ENCODE data around the gene SURF2.
"Not testable (repeated sequence)": the region's sequence is repeated elsewhere in the genome, so short reads cannot be mapped to it uniquely, and the experiment has no call there.

The SURF2 gene

DNA sequence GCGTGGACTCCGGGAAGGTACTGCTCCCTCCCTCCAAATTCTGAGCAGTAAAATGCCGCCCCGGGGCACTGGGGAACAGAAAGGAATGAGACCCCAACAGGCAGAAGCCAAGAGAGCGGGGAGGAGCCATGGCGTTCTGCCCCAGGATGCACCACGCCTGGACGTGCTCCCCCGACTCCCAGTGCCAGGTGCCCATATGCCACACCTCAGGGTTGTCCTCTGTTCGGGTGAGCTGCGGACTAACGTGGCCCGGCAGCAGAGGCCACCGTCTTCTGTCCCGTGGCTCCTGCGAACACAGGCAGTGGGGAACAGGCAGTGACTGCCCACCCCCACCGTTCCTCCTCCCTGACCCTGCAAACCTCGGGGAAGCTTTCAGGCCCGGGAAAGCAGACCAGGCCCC, 25.1 kb upstream of the SURF2 start:
- no peaks in the 10 kb centered on the region for H3K27me3 Mint-ChIP-seq
- intact Hi-C loops (cut with micrococcal nuclease) = no loop called here
- H3K36me3 Mint-ChIP-seq (ENCODE audit: low read depth) = peaks cover 71% of the 10 kb centered on the region
- no peak overlapping the region for H3K4me3 Mint-ChIP-seq
- no peak overlapping the region for H3K27ac Mint-ChIP-seq
- H3K9me3 Mint-ChIP-seq = no peaks in the 10 kb centered on the region
- H3K4me1 Mint-ChIP-seq (ENCODE audit: low read depth) = peaks cover 61% of the 10 kb centered on the region

GRCh38 chr9:133331641-133332380, 24.5 kb upstream of the SURF2 start:
- H3K36me3 Mint-ChIP-seq (ENCODE audit: low read depth) = peaks cover 74% of the 10 kb centered on the region
- H3K4me3 Mint-ChIP-seq = no peak overlapping the region
- intact Hi-C loops (cut with micrococcal nuclease) = no loop called here
- peak overlapping the region; percentile 5 for H3K27ac Mint-ChIP-seq
- no peaks in the 10 kb centered on the region for H3K9me3 Mint-ChIP-seq
- H3K27me3 Mint-ChIP-seq = no peaks in the 10 kb centered on the region
- peaks cover 67% of the 10 kb centered on the region for H3K4me1 Mint-ChIP-seq (ENCODE audit: low read depth)

GRCh38 chr9:133332381-133332730, 24.0 kb upstream of the SURF2 start:
- Mint-ChIP-seq H3K9me3 (no peaks in the 10 kb centered on the region), H3K4me3 (no peak overlapping the region), H3K27me3 (no peaks in the 10 kb centered on the region), H3K27ac (peak overlapping the region; percentile 5), H3K36me3 (ENCODE audit: low read depth) (peaks cover 74% of the 10 kb centered on the region), H3K4me1 (ENCODE audit: low read depth) (peaks cover 72% of the 10 kb centered on the region)
- intact Hi-C loops (cut with micrococcal nuclease) = no loop called here

DNA sequence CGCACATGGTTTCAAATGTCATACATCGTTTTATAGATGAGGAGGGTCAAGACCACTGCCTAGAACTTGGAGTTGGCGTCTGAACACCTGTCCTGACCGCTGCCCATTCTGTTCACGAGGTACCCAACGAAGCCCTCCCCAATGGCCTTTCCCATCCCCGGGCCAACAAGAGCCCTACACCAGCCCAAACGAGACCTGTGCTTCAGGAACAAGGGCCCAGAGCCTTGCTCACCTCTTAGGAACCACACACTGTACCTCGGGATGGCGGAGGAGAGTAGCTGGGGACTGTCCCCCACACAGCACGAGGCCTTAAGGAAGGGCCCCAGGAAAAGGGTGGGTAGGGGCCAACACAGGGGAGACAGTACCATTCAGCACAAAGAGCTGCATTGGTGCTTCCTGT, 23.3 kb upstream of the SURF2 start:
- intact Hi-C loops (cut with micrococcal nuclease) = no loop called here
- Mint-ChIP-seq H3K4me1 (ENCODE audit: low read depth) (peaks cover 78% of the 10 kb centered on the region), H3K27ac (peak overlapping the region; percentile 5), H3K36me3 (ENCODE audit: low read depth) (peaks cover 79% of the 10 kb centered on the region), H3K4me3 (no peak overlapping the region), H3K9me3 (no peaks in the 10 kb centered on the region), H3K27me3 (no peaks in the 10 kb centered on the region)

- peaks cover 79% of the 10 kb centered on the region for H3K36me3 Mint-ChIP-seq (ENCODE audit: low read depth)
- no peak overlapping the region for H3K4me3 Mint-ChIP-seq
- intact Hi-C loops (cut with micrococcal nuclease) = no loop called here
- no peaks in the 10 kb centered on the region for H3K27me3 Mint-ChIP-seq
- no peaks in the 10 kb centered on the region for H3K9me3 Mint-ChIP-seq
- peaks cover 81% of the 10 kb centered on the region for H3K4me1 Mint-ChIP-seq (ENCODE audit: low read depth)
- no peak overlapping the region for H3K27ac Mint-ChIP-seq
Measured at GRCh38 chr9:133333566-133333965, 22.8 kb upstream of the SURF2 start.

- no peak overlapping the region for H3K4me3 Mint-ChIP-seq
- H3K27me3 Mint-ChIP-seq = no peaks in the 10 kb centered on the region
- peaks cover 80% of the 10 kb centered on the region for H3K36me3 Mint-ChIP-seq (ENCODE audit: low read depth)
- intact Hi-C loops (cut with micrococcal nuclease) = no loop called here
- H3K4me1 Mint-ChIP-seq (ENCODE audit: low read depth) = peaks cover 81% of the 10 kb centered on the region
- H3K27ac Mint-ChIP-seq = no peak overlapping the region
- H3K9me3 Mint-ChIP-seq = no peaks in the 10 kb centered on the region
Measured at GRCh38 chr9:133334161-133334560, 22.2 kb upstream of the SURF2 start.

GRCh38 chr9:133334888-133335287, 21.5 kb upstream of the SURF2 start:
- intact Hi-C loops (cut with micrococcal nuclease) = not testable (repeated sequence)
- peak overlapping the region; percentile 92 for H3K27ac Mint-ChIP-seq

DNA sequence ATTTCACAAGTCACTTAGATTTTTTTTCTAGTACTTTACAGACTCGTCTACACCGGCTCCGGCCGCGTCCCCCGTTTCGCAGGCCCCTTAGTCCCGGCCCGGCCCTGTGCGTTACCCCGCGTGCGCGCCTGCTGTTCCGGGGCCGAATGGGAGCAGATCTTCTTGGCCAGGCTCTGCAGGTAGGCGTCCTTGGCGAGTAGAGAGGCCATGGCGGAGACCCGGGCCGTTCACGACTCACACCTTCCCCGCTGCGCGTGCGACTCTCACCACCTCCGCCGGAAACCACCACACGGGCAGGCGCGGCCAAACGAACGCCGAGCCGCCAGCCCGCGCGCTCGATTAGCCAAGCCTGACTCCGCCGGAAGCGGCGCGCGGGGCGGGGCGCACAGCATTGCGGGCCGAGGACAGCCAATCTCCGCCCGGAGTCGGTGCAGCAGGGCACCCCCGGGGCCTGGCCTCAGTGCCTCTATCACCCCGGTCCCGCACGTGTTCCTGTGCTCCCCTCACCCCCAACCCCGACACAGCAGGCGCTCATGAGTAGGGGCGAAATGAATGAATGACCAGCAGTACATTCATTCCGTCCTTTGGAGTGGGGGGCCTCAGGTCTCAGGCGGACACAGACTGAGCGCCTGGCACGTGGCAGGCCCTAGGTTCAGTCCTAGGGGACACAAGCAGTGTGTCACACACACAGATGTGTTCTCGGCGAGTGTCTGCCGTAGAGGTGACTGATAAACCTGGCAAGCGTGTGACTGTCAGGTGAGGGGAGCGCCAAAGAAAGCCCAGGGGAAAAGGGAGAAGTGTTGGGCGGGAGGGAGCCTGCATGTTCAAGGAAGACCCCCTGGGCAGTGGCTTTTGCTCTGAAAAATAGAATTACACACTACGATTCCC, 20.2 kb upstream of the SURF2 start, which contains the start of gene SURF6:
Gene SURF6 (minus strand): TSS at position 265 of the 888 bp plus-strand sequence. CDS start 56 bp downstream, at position 209.
- Mint-ChIP-seq H3K4me1 (ENCODE audit: low read depth) (peaks cover 91% of the 10 kb centered on the region), H3K36me3 (ENCODE audit: low read depth) (peaks cover 85% of the 10 kb centered on the region)
- intact Hi-C loops (cut with micrococcal nuclease) = loop anchor here (1.0 kb wide), 1 partner anchor 12 kb away; the partner anchor contains the start of genes MED22 and RPL7A

More at GRCh38 chr9:133334888-133335287, 21.5 kb upstream of the SURF2 start:
- Mint-ChIP-seq H3K4me3 (peak overlapping the region; percentile 97), H3K36me3 (ENCODE audit: low read depth) (peaks cover 85% of the 10 kb centered on the region), H3K4me1 (ENCODE audit: low read depth) (peaks cover 83% of the 10 kb centered on the region)
- not testable (repeated sequence) for H3K9me3 Mint-ChIP-seq, H3K27me3 Mint-ChIP-seq

GRCh38 chr9:133339641-133340040, 16.7 kb upstream of the SURF2 start:
- H3K4me3 Mint-ChIP-seq = peak overlapping the region; percentile 55
- peaks cover 92% of the 10 kb centered on the region for H3K4me1 Mint-ChIP-seq (ENCODE audit: low read depth)
- peaks cover 85% of the 10 kb centered on the region for H3K36me3 Mint-ChIP-seq (ENCODE audit: low read depth)
- intact Hi-C loops (cut with micrococcal nuclease) = no loop called here
- no peaks in the 10 kb centered on the region for H3K27me3 Mint-ChIP-seq
- no peaks in the 10 kb centered on the region for H3K9me3 Mint-ChIP-seq
- peak overlapping the region; percentile 90 for H3K27ac Mint-ChIP-seq

More for the DNA sequence above, 20.2 kb upstream of the SURF2 start, which contains the start of gene SURF6:
- Mint-ChIP-seq H3K27ac (peak within 1 kb of the TSS; percentile 92), H3K9me3 (no peaks in the 10 kb centered on the region), H3K27me3 (no peaks in the 10 kb centered on the region), H3K4me3 (peak within 1 kb of the TSS; percentile 97)

DNA sequence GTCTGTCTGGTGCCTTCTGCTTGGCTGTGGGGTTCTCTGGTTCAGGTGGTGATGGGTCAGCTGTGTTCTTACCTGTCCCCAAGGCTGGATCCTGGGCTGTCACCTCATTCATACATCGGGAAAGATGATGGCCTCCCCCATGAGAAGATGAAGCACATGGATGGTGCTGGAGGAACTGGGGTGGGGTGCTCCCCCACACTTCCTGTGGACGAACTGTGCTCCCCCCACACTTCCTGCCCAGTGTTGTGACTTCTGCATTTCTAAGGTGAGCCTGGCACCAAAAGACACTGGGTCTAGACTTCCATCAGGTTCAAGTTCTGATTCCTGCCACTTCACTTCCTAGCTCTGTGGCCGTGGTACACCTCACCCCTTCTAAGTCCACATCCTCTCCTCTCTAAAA, 16.1 kb upstream of the SURF2 start:
- intact Hi-C loops (cut with micrococcal nuclease) = no loop called here
- Mint-ChIP-seq H3K9me3 (no peaks in the 10 kb centered on the region), H3K27ac (peak overlapping the region; percentile 90), H3K27me3 (no peaks in the 10 kb centered on the region), H3K36me3 (ENCODE audit: low read depth) (peaks cover 89% of the 10 kb centered on the region), H3K4me3 (peak overlapping the region; percentile 69), H3K4me1 (ENCODE audit: low read depth) (peaks cover 91% of the 10 kb centered on the region)

GRCh38 chr9:133340916-133341315, 15.4 kb upstream of the SURF2 start:
- Mint-ChIP-seq H3K36me3 (ENCODE audit: low read depth) (peaks cover 89% of the 10 kb centered on the region), H3K4me1 (ENCODE audit: low read depth) (peaks cover 89% of the 10 kb centered on the region), H3K4me3 (peak overlapping the region; percentile 69), H3K27ac (peak overlapping the region; percentile 90), H3K27me3 (no peaks in the 10 kb centered on the region), H3K9me3 (no peaks in the 10 kb centered on the region)
- intact Hi-C loops (cut with micrococcal nuclease) = no loop called here

DNA sequence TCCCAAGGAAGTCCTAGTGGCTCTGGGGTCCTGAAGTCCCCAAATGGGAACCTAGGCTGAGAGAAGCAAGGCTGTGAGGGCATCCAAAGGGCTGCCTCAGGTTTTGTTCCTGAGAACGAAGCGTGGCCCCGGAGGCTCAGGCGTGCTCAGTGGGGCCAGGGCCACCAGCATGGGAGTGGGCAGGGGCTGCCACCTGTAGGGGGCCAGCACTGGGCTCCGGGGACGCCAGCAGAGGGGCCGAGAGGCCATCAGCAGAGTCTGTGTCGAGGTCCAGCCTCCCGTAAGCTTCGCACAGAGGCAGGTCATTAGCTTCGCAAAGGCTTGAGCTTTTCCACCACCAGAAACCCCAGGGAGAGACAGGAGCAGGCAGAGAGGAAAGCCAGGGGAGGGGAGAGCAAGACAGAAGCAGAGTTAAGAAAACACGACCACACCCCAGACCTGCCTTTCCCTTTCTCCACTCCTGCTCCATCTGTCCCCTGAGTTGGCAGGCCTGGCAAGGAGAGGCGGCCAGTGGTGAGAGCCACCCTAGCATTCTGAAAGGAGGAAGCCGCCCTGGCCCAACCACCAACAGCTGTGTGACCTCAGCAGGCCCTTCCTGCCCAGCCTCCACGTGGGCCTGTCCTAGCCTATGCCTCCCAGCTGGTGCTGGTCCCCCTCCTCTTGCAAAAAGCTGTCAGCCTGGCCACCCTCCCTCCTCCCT, 14.8 kb upstream of the SURF2 start:
- intact Hi-C loops (cut with micrococcal nuclease) = no loop called here
- Mint-ChIP-seq H3K9me3 (no peaks in the 10 kb centered on the region), H3K4me1 (ENCODE audit: low read depth) (peaks cover 91% of the 10 kb centered on the region), H3K27me3 (no peaks in the 10 kb centered on the region), H3K27ac (peak overlapping the region; percentile 90), H3K36me3 (ENCODE audit: low read depth) (peaks cover 89% of the 10 kb centered on the region), H3K4me3 (peak overlapping the region; percentile 69)

DNA sequence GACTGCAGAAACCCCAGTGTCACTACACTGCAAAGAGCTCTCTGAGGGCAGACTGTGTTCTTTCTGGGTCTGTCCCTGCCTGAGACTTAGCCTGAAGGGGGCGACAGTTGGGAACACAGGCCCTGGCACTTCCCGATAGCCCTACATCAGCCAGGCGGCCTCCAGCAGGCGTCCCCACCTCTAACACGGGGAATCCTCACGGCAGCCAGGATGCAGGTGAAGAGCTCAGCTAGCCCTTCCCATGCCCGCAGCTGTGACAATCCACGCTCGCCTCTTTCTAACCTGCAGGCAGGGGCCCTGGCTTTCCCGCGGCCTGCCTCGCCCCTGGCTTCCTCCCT, 14.3 kb upstream of the SURF2 start:
- Mint-ChIP-seq H3K4me3 (peak overlapping the region; percentile 69), H3K4me1 (ENCODE audit: low read depth) (peaks cover 91% of the 10 kb centered on the region), H3K27me3 (no peaks in the 10 kb centered on the region), H3K9me3 (no peaks in the 10 kb centered on the region), H3K27ac (peak overlapping the region; percentile 90), H3K36me3 (ENCODE audit: low read depth) (peaks cover 94% of the 10 kb centered on the region)
- intact Hi-C loops (cut with micrococcal nuclease) = no loop called here

- peak overlapping the region; percentile 90 for H3K27ac Mint-ChIP-seq
- intact Hi-C loops (cut with micrococcal nuclease) = no loop called here
- no peaks in the 10 kb centered on the region for H3K27me3 Mint-ChIP-seq
- H3K36me3 Mint-ChIP-seq (ENCODE audit: low read depth) = peaks cover 96% of the 10 kb centered on the region
- H3K4me3 Mint-ChIP-seq = no peak overlapping the region
- H3K9me3 Mint-ChIP-seq = no peaks in the 10 kb centered on the region
- peaks cover 90% of the 10 kb centered on the region for H3K4me1 Mint-ChIP-seq (ENCODE audit: low read depth)
Measured at GRCh38 chr9:133342570-133342969, 13.8 kb upstream of the SURF2 start.

Data from dendritic cell treated with granulocyte-macrophage colony-stimulating factor and Interleukin-4, amounts not matched to agents 40 ng/mL and 50 ng/mL, for 4 days (primary cell).